Smooth muscle cell (in vitro differentiated cells): ENCODE measurements around the gene CYP2U1. TPM values are rescaled to one million over a fixed set of nuclear protein-coding genes. Genes with fewer than 3 reads are reported as not detected.

Experiments
- DNase-seq: peaks from one replicate; lab custom pipeline; 2025; ENCODE audit not compliant: unreplicated experiment; lab: John Stamatoyannopoulos, UW
- H2AFZ ChIP-seq: fragments of 200-600 bp; sonication (generic); 2 replicates; pipeline ENCODE4 v1.6.0; 2016; ENCODE audit warnings: antibody characterized with exemption, low read depth, mild to moderate bottlenecking
- H3F3A ChIP-seq: fragments of 200-600 bp; sonication (generic); 2 replicates; pipeline ENCODE4 v1.6.0; 2017; ENCODE audit warnings: antibody characterized with exemption, low read depth
- H3K27ac ChIP-seq: fragments of 200-600 bp; sonication (generic); 2 replicates; pipeline ENCODE4 v1.5.1; 2016; ENCODE audit warnings: low read depth, mild to moderate bottlenecking
- H3K27me3 ChIP-seq: fragments of 200-600 bp; sonication (generic); 2 replicates; pipeline ENCODE4 v1.6.1; 2016; ENCODE audit warnings: low read depth, mild to moderate bottlenecking
- H3K36me3 ChIP-seq: fragments of 200-600 bp; sonication (generic); 2 replicates; pipeline ENCODE4 v1.5.1; 2016; ENCODE audit warnings: low read depth
- H3K4me1 ChIP-seq: fragments of 200-600 bp; sonication (generic); 2 replicates; pipeline ENCODE4 v1.5.1; 2016; ENCODE audit warnings: low read depth
- H3K4me2 ChIP-seq: fragments of 200-600 bp; sonication (generic); 2 replicates; pipeline ENCODE4 v1.6.0; 2016; ENCODE audit warnings: mild to moderate bottlenecking
- H3K4me3 ChIP-seq: fragments of 200-600 bp; sonication (generic); 2 replicates; pipeline ENCODE4 v1.5.1; 2016; ENCODE audit warnings: mild to moderate bottlenecking
- H3K79me2 ChIP-seq: fragments of 200-600 bp; sonication (generic); 2 replicates; pipeline ENCODE4 v1.6.0; 2016; ENCODE audit warnings: low read depth, mild to moderate bottlenecking
- H3K9ac ChIP-seq: fragments of 200-600 bp; sonication (generic); 2 replicates; pipeline ENCODE4 v1.6.0; 2016; ENCODE audit warnings: low read depth
- H3K9me3 ChIP-seq: fragments of 200-600 bp; sonication (generic); replicated peaks from 2 replicates; pipeline ENCODE4 v1.5.1; 2016; ENCODE audit warnings: low read depth
- H4K20me1 ChIP-seq: fragments of 200-600 bp; sonication (generic); 2 replicates; pipeline ENCODE4 v1.6.0; 2016; ENCODE audit warnings: low read depth
- CTCF ChIP-seq: fragments of 200-600 bp; sonication (generic); IDR thresholded peaks from 2 replicates; pipeline ENCODE4 v1.5.1; 2017; ENCODE audit warnings: borderline replicate concordance, mild to moderate bottlenecking, antibody characterized with exemption; ENCODE audit not compliant: insufficient read depth, poor library complexity, severe bottlenecking
- WGBS: methylation state at CpG from one replicate; pipeline ENCODE4 v1.1.7; 2016; ENCODE audit warnings: low lambda C conversion rate; 5-methylcytosine and 5-hydroxymethylcytosine counted together
- polyA plus RNA-seq: library from polyadenylated mRNA; unstranded; fragments of >200 nt; fragmentation: Nextera tagmentation; extraction: Ambion mirVana; gene quantifications from 2 replicates; pipeline ENCODE4 v1.2.1, GENCODE V29; 2016
- total RNA-seq: library from RNA; depleted of rRNA; stranded (reverse); fragments of >200 nt; gene quantifications from 2 replicates; pipeline ENCODE4 v1.2.3, GENCODE V29; 2014

The CYP2U1 gene
- total and polyA plus RNA-seq, 2 experiments from 2014 or later, result 1.9 to 4.4 TPM

GRCh38 chr4:107974523-107974922 lies 43.2 kb downstream of the CYP2U1 start:
- H3K27me3 ChIP-seq, result no peaks in the 10 kb centered on the region
- no peaks in the 10 kb centered on the region for H3K9me3 ChIP-seq
- no peak for TF ChIP-seq CTCF
- no peak overlapping the region for H3K4me2 ChIP-seq
- H3K9ac ChIP-seq, result no peak overlapping the region
- no peaks in the 10 kb centered on the region for H3K79me2 ChIP-seq
- H4K20me1 ChIP-seq, result no peaks in the 10 kb centered on the region
- 92% methylated on average over 3 of the region's 3 CpGs for WGBS
- no peak overlapping the region for H3K27ac ChIP-seq
- no peaks in the 10 kb centered on the region for H3F3A ChIP-seq
- no peak for DNase-seq
- H3K4me1 ChIP-seq, result no peaks in the 10 kb centered on the region
- no peak overlapping the region for H3K4me3 ChIP-seq
- no peaks in the 10 kb centered on the region for H3K36me3 ChIP-seq
- H2AFZ ChIP-seq, result no peak overlapping the region

DNA sequence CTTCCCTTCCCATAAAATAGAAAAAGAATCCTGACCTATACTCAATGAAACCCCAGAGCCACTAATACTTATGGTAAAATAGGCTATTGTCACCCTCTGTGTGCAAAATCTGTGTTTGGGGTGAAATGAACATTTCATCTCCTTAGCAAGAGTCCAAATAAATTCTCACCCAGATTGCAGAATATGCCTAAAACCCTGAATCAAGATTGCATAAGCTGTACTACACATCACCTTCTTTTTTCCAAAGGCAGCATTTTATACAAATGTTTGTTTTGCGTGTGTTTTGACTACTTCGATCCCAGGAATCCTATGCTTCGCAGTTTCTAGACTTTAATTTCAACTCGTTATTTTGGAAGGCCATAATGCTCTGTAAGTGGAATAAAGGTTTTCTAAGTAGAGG lies 46.1 kb downstream of the CYP2U1 start:
- no peak for DNase-seq
- Histone ChIP-seq H3K4me1 (no peaks in the 10 kb centered on the region), H4K20me1 (no peaks in the 10 kb centered on the region), H3K4me3 (no peak overlapping the region), H3K9ac (no peak overlapping the region), H3K79me2 (no peaks in the 10 kb centered on the region), H3K27ac (no peak overlapping the region), H3K4me2 (no peak overlapping the region), H2AFZ (no peak overlapping the region), H3K9me3 (no peaks in the 10 kb centered on the region), H3K27me3 (no peaks in the 10 kb centered on the region), H3K36me3 (no peaks in the 10 kb centered on the region), H3F3A (no peaks in the 10 kb centered on the region)
- no peak for TF ChIP-seq CTCF
- WGBS, result 90% methylated on average over 4 of the region's 4 CpGs

- H3F3A ChIP-seq, result no peaks in the 10 kb centered on the region
- no peaks in the 10 kb centered on the region for H3K27me3 ChIP-seq
- H3K4me2 ChIP-seq, result no peak overlapping the region
- H3K27ac ChIP-seq, result no peak overlapping the region
- H3K36me3 ChIP-seq, result no peaks in the 10 kb centered on the region
- no peaks in the 10 kb centered on the region for H3K9me3 ChIP-seq
- no peaks in the 10 kb centered on the region for H3K79me2 ChIP-seq
- WGBS, result 83% methylated on average over 3 of the region's 3 CpGs
- no peak for TF ChIP-seq CTCF
- no peak overlapping the region for H3K4me3 ChIP-seq
- no peak overlapping the region for H2AFZ ChIP-seq
- no peaks in the 10 kb centered on the region for H4K20me1 ChIP-seq
- no peak overlapping the region for H3K9ac ChIP-seq
- no peak for DNase-seq
- H3K4me1 ChIP-seq, result no peaks in the 10 kb centered on the region
Observed at GRCh38 chr4:107977966-107978705, 46.8 kb downstream of the CYP2U1 start.

GRCh38 chr4:107978716-107979451 lies 47.5 kb downstream of the CYP2U1 start:
- Histone ChIP-seq H3K79me2 (no peaks in the 10 kb centered on the region), H3K4me2 (no peak overlapping the region), H3F3A (no peaks in the 10 kb centered on the region), H3K27ac (no peak overlapping the region), H4K20me1 (no peaks in the 10 kb centered on the region), H2AFZ (no peak overlapping the region), H3K9me3 (no peaks in the 10 kb centered on the region), H3K36me3 (no peaks in the 10 kb centered on the region), H3K4me3 (no peak overlapping the region), H3K27me3 (no peaks in the 10 kb centered on the region), H3K4me1 (no peaks in the 10 kb centered on the region), H3K9ac (no peak overlapping the region)
- 90% methylated on average over 2 of the region's 2 CpGs for WGBS
- no peak for DNase-seq
- TF ChIP-seq CTCF, result no peak
